ENCODE data around the gene SLC39A11.
"Not testable (repeated sequence)": the region's sequence is repeated elsewhere in the genome, so short reads cannot be mapped to it uniquely, and the experiment has no call there.

Gene SLC39A11

GRCh38 chr17:72710202-72710601, 382.3 kb downstream of the SLC39A11 start:
- no peaks in the 10 kb centered on the region for H3K4me1 ChIP-seq (ENCODE audit: insufficient read depth, low read length)
- no peak overlapping the region for H3K4me3 ChIP-seq (ENCODE audit: low read depth in 1 of 2, low read length in 2 of 2)
- H3K9ac ChIP-seq (ENCODE audit: low read length): no peak overlapping the region
- H3K27me3 ChIP-seq (ENCODE audit: control insufficient read depth in 1 of 2, insufficient read depth in 2 of 2, low read length in 2 of 2): no peaks in the 10 kb centered on the region
- no peaks in the 10 kb centered on the region for H3K36me3 ChIP-seq (ENCODE audit: insufficient read depth, low read length)
- peaks cover 9% of the 10 kb centered on the region for H3K9me3 ChIP-seq (ENCODE audit: low read length)
- no peak overlapping the region for H3K27ac ChIP-seq (ENCODE audit: low read depth, low read length)

- not testable (repeated sequence) for H3K27ac ChIP-seq (ENCODE audit: low read depth, low read length); H3K4me1 ChIP-seq (ENCODE audit: insufficient read depth, low read length); H3K9ac ChIP-seq (ENCODE audit: low read length); H3K27me3 ChIP-seq (ENCODE audit: control insufficient read depth in 1 of 2, insufficient read depth in 2 of 2, low read length in 2 of 2); H3K36me3 ChIP-seq (ENCODE audit: insufficient read depth, low read length); H3K9me3 ChIP-seq (ENCODE audit: low read length); H3K4me3 ChIP-seq (ENCODE audit: low read depth in 1 of 2, low read length in 2 of 2)
Measured at GRCh38 chr17:72708682-72709081, 383.8 kb downstream of the SLC39A11 start.

- H3K27ac ChIP-seq (ENCODE audit: low read depth, low read length): no peak overlapping the region
- no peaks in the 10 kb centered on the region for H3K36me3 ChIP-seq (ENCODE audit: insufficient read depth, low read length)
- no peaks in the 10 kb centered on the region for H3K4me1 ChIP-seq (ENCODE audit: insufficient read depth, low read length)
- H3K27me3 ChIP-seq (ENCODE audit: control insufficient read depth in 1 of 2, insufficient read depth in 2 of 2, low read length in 2 of 2): no peaks in the 10 kb centered on the region
- no peak overlapping the region for H3K4me3 ChIP-seq (ENCODE audit: low read depth in 1 of 2, low read length in 2 of 2)
- H3K9me3 ChIP-seq (ENCODE audit: low read length): peaks cover 9% of the 10 kb centered on the region
- H3K9ac ChIP-seq (ENCODE audit: low read length): no peak overlapping the region
Measured at GRCh38 chr17:72707881-72708280, 384.6 kb downstream of the SLC39A11 start.

GRCh38 chr17:72706396-72706981, 386.0 kb downstream of the SLC39A11 start:
- Histone ChIP-seq H3K9ac (ENCODE audit: low read length) (no peak overlapping the region), H3K36me3 (ENCODE audit: insufficient read depth, low read length) (no peaks in the 10 kb centered on the region), H3K4me1 (ENCODE audit: insufficient read depth, low read length) (no peaks in the 10 kb centered on the region), H3K27ac (ENCODE audit: low read depth, low read length) (no peak overlapping the region), H3K4me3 (ENCODE audit: low read depth in 1 of 2, low read length in 2 of 2) (no peak overlapping the region), H3K27me3 (ENCODE audit: control insufficient read depth in 1 of 2, insufficient read depth in 2 of 2, low read length in 2 of 2) (no peaks in the 10 kb centered on the region), H3K9me3 (ENCODE audit: low read length) (peaks cover 8% of the 10 kb centered on the region)

- Histone ChIP-seq H3K9ac (ENCODE audit: low read length) (no peak overlapping the region), H3K27me3 (ENCODE audit: control insufficient read depth in 1 of 2, insufficient read depth in 2 of 2, low read length in 2 of 2) (no peaks in the 10 kb centered on the region), H3K27ac (ENCODE audit: low read depth, low read length) (no peak overlapping the region), H3K4me1 (ENCODE audit: insufficient read depth, low read length) (no peaks in the 10 kb centered on the region), H3K9me3 (ENCODE audit: low read length) (peaks cover 2% of the 10 kb centered on the region), H3K36me3 (ENCODE audit: insufficient read depth, low read length) (no peaks in the 10 kb centered on the region), H3K4me3 (ENCODE audit: low read depth in 1 of 2, low read length in 2 of 2) (no peak overlapping the region)
Measured at GRCh38 chr17:72705905-72706395, 386.5 kb downstream of the SLC39A11 start.

GRCh38 chr17:72702998-72703397, 389.5 kb downstream of the SLC39A11 start:
- no peaks in the 10 kb centered on the region for H3K4me1 ChIP-seq (ENCODE audit: insufficient read depth, low read length)
- no peak overlapping the region for H3K9ac ChIP-seq (ENCODE audit: low read length)
- H3K36me3 ChIP-seq (ENCODE audit: insufficient read depth, low read length): no peaks in the 10 kb centered on the region
- H3K4me3 ChIP-seq (ENCODE audit: low read depth in 1 of 2, low read length in 2 of 2): no peak overlapping the region
- H3K9me3 ChIP-seq (ENCODE audit: low read length): no peaks in the 10 kb centered on the region
- H3K27ac ChIP-seq (ENCODE audit: low read depth, low read length): no peak overlapping the region
- H3K27me3 ChIP-seq (ENCODE audit: control insufficient read depth in 1 of 2, insufficient read depth in 2 of 2, low read length in 2 of 2): no peaks in the 10 kb centered on the region

GRCh38 chr17:72702136-72702735, 390.3 kb downstream of the SLC39A11 start:
- no peaks in the 10 kb centered on the region for H3K9me3 ChIP-seq (ENCODE audit: low read length)
- no peaks in the 10 kb centered on the region for H3K36me3 ChIP-seq (ENCODE audit: insufficient read depth, low read length)
- no peak overlapping the region for H3K4me3 ChIP-seq (ENCODE audit: low read depth in 1 of 2, low read length in 2 of 2)
- no peak overlapping the region for H3K9ac ChIP-seq (ENCODE audit: low read length)
- no peak overlapping the region for H3K27ac ChIP-seq (ENCODE audit: low read depth, low read length)
- no peaks in the 10 kb centered on the region for H3K27me3 ChIP-seq (ENCODE audit: control insufficient read depth in 1 of 2, insufficient read depth in 2 of 2, low read length in 2 of 2)
- no peaks in the 10 kb centered on the region for H3K4me1 ChIP-seq (ENCODE audit: insufficient read depth, low read length)

GRCh38 chr17:72700226-72700625, 392.3 kb downstream of the SLC39A11 start:
- H3K9me3 ChIP-seq (ENCODE audit: low read length): no peaks in the 10 kb centered on the region
- no peak overlapping the region for H3K9ac ChIP-seq (ENCODE audit: low read length)
- no peak overlapping the region for H3K4me3 ChIP-seq (ENCODE audit: low read depth in 1 of 2, low read length in 2 of 2)
- no peaks in the 10 kb centered on the region for H3K27me3 ChIP-seq (ENCODE audit: control insufficient read depth in 1 of 2, insufficient read depth in 2 of 2, low read length in 2 of 2)
- H3K36me3 ChIP-seq (ENCODE audit: insufficient read depth, low read length): no peaks in the 10 kb centered on the region
- no peak overlapping the region for H3K27ac ChIP-seq (ENCODE audit: low read depth, low read length)
- H3K4me1 ChIP-seq (ENCODE audit: insufficient read depth, low read length): no peaks in the 10 kb centered on the region

GRCh38 chr17:72699545-72699944, 392.9 kb downstream of the SLC39A11 start:
- Histone ChIP-seq H3K4me1 (ENCODE audit: insufficient read depth, low read length) (no peaks in the 10 kb centered on the region), H3K27me3 (ENCODE audit: control insufficient read depth in 1 of 2, insufficient read depth in 2 of 2, low read length in 2 of 2) (no peaks in the 10 kb centered on the region), H3K36me3 (ENCODE audit: insufficient read depth, low read length) (no peaks in the 10 kb centered on the region), H3K9ac (ENCODE audit: low read length) (no peak overlapping the region), H3K9me3 (ENCODE audit: low read length) (no peaks in the 10 kb centered on the region), H3K27ac (ENCODE audit: low read depth, low read length) (no peak overlapping the region), H3K4me3 (ENCODE audit: low read depth in 1 of 2, low read length in 2 of 2) (no peak overlapping the region)

GRCh38 chr17:72697602-72698146, 394.8 kb downstream of the SLC39A11 start:
- Histone ChIP-seq H3K36me3 (ENCODE audit: insufficient read depth, low read length) (no peaks in the 10 kb centered on the region), H3K4me3 (ENCODE audit: low read depth in 1 of 2, low read length in 2 of 2) (no peak overlapping the region), H3K9me3 (ENCODE audit: low read length) (no peaks in the 10 kb centered on the region), H3K4me1 (ENCODE audit: insufficient read depth, low read length) (no peaks in the 10 kb centered on the region), H3K9ac (ENCODE audit: low read length) (no peak overlapping the region), H3K27me3 (ENCODE audit: control insufficient read depth in 1 of 2, insufficient read depth in 2 of 2, low read length in 2 of 2) (no peaks in the 10 kb centered on the region), H3K27ac (ENCODE audit: low read depth, low read length) (no peak overlapping the region)

- Histone ChIP-seq H3K4me3 (ENCODE audit: low read depth in 1 of 2, low read length in 2 of 2) (no peak overlapping the region), H3K9me3 (ENCODE audit: low read length) (no peaks in the 10 kb centered on the region), H3K9ac (ENCODE audit: low read length) (no peak overlapping the region), H3K27me3 (ENCODE audit: control insufficient read depth in 1 of 2, insufficient read depth in 2 of 2, low read length in 2 of 2) (no peaks in the 10 kb centered on the region), H3K36me3 (ENCODE audit: insufficient read depth, low read length) (no peaks in the 10 kb centered on the region), H3K27ac (ENCODE audit: low read depth, low read length) (no peak overlapping the region), H3K4me1 (ENCODE audit: insufficient read depth, low read length) (no peaks in the 10 kb centered on the region)
Measured at GRCh38 chr17:72696721-72697120, 395.8 kb downstream of the SLC39A11 start.

- no peak overlapping the region for H3K4me3 ChIP-seq (ENCODE audit: low read depth in 1 of 2, low read length in 2 of 2)
- no peaks in the 10 kb centered on the region for H3K36me3 ChIP-seq (ENCODE audit: insufficient read depth, low read length)
- no peaks in the 10 kb centered on the region for H3K9me3 ChIP-seq (ENCODE audit: low read length)
- H3K9ac ChIP-seq (ENCODE audit: low read length): no peak overlapping the region
- no peaks in the 10 kb centered on the region for H3K27me3 ChIP-seq (ENCODE audit: control insufficient read depth in 1 of 2, insufficient read depth in 2 of 2, low read length in 2 of 2)
- no peaks in the 10 kb centered on the region for H3K4me1 ChIP-seq (ENCODE audit: insufficient read depth, low read length)
- H3K27ac ChIP-seq (ENCODE audit: low read depth, low read length): no peak overlapping the region
Measured at GRCh38 chr17:72696156-72696555, 396.3 kb downstream of the SLC39A11 start.

Data from muscle layer of colon (tissue), 2 donors.